ENCODE measurements around the gene ABHD17C. TPM values are rescaled to one million over a fixed set of nuclear protein-coding genes. Genes with fewer than 3 reads are reported as not detected.

Gene ABHD17C
- total RNA-seq, 2 donors from 2014 or later, result 92.1 to 152 TPM

- intact Hi-C loops (cut with DNase I), result no loop called here
- DNase-seq, result no peak
- Histone ChIP-seq H3K27ac (no peak overlapping the region), H3K9ac (ENCODE audit: low read depth in 2 of 2, low read length in 2 of 2) (no peak overlapping the region), H3K9me3 (no peaks in the 10 kb centered on the region), H3K27me3 (no peaks in the 10 kb centered on the region), H3K4me3 (no peak overlapping the region), H3K36me3 (no peaks in the 10 kb centered on the region), H3K4me1 (no peaks in the 10 kb centered on the region)
- no peak for TF ChIP-seq CTCF (IDR thresholded peaks at IDR 0.05)
These were observed 101.3 kb downstream of the ABHD17C start for GRCh38 chr15:80796407-80796806.

- no peaks in the 10 kb centered on the region for H3K27me3 ChIP-seq
- no peak overlapping the region for H3K27ac ChIP-seq
- TF ChIP-seq CTCF (IDR thresholded peaks at IDR 0.05), result no peak
- intact Hi-C loops (cut with DNase I), result no loop called here
- H3K4me1 ChIP-seq, result no peaks in the 10 kb centered on the region
- no peak for DNase-seq
- H3K4me3 ChIP-seq, result no peak overlapping the region
- H3K36me3 ChIP-seq, result no peaks in the 10 kb centered on the region
- no peak overlapping the region for H3K9ac ChIP-seq (ENCODE audit: low read depth in 2 of 2, low read length in 2 of 2)
- H3K9me3 ChIP-seq, result no peaks in the 10 kb centered on the region
These were observed 103.8 kb downstream of the ABHD17C start for GRCh38 chr15:80798911-80799310.

- TF ChIP-seq CTCF (IDR thresholded peaks at IDR 0.05), result no peak
- intact Hi-C loops (cut with DNase I), result no loop called here
- no peaks in the 10 kb centered on the region for H3K9me3 ChIP-seq
These were observed 105.0 kb downstream of the ABHD17C start for GRCh38 chr15:80800067-80800466.

GRCh38 chr15:80801891-80802680 is 107.0 kb downstream of the ABHD17C start:
- no peak for TF ChIP-seq CTCF (IDR thresholded peaks at IDR 0.05)
- no peaks in the 10 kb centered on the region for H3K9me3 ChIP-seq
- H3K4me3 ChIP-seq, result no peak overlapping the region
- intact Hi-C loops (cut with DNase I), result no loop called here
- H3K27ac ChIP-seq, result no peak overlapping the region
- H3K36me3 ChIP-seq, result no peaks in the 10 kb centered on the region
- peak; percentile 67 for DNase-seq
- no peaks in the 10 kb centered on the region for H3K4me1 ChIP-seq
- H3K27me3 ChIP-seq, result no peaks in the 10 kb centered on the region
- no peak overlapping the region for H3K9ac ChIP-seq (ENCODE audit: low read depth in 2 of 2, low read length in 2 of 2)

More at GRCh38 chr15:80800067-80800466, 105.0 kb downstream of the ABHD17C start:
- Histone ChIP-seq H3K4me1 (no peaks in the 10 kb centered on the region), H3K27ac (no peak overlapping the region), H3K4me3 (no peak overlapping the region), H3K27me3 (no peaks in the 10 kb centered on the region), H3K36me3 (no peaks in the 10 kb centered on the region), H3K9ac (ENCODE audit: low read depth in 2 of 2, low read length in 2 of 2) (no peak overlapping the region)
- no peak for DNase-seq

GRCh38 chr15:80803580-80804525 is 108.7 kb downstream of the ABHD17C start:
- Histone ChIP-seq H3K36me3 (no peaks in the 10 kb centered on the region), H3K27ac (no peak overlapping the region), H3K9ac (ENCODE audit: low read depth in 2 of 2, low read length in 2 of 2) (no peak overlapping the region), H3K4me1 (no peaks in the 10 kb centered on the region), H3K27me3 (no peaks in the 10 kb centered on the region), H3K4me3 (no peak overlapping the region), H3K9me3 (no peaks in the 10 kb centered on the region)
- intact Hi-C loops (cut with DNase I), result no loop called here
- TF ChIP-seq CTCF (IDR thresholded peaks at IDR 0.05), result no peak
- no peak for DNase-seq

Measured in colonic mucosa (tissue), 4 donors.